Measurements from ENCODE around the gene EFNB1.

- no peak for TF ChIP-seq POLR2A (IDR thresholded peaks at IDR 0.05; ENCODE audit: low read length)
- no peak for TF ChIP-seq GATA1 (IDR thresholded peaks at IDR 0.05; ENCODE audit: low read depth, low read length)
These were observed 14.2 kb downstream of the EFNB1 start for GRCh38 chrX:68842781-68843581.
